NCI-H2196 (cell line): ENCODE measurements around the gene ERICH3.

ENCODE experiments used
- DNase-seq: peaks from one replicate; lab custom pipeline; 2025; ENCODE audit not compliant: unreplicated experiment; lab: John Stamatoyannopoulos, UW

The ERICH3 gene

GRCh38 chr1:74522148-74522547 is 151.4 kb downstream of the ERICH3 start:
- no peak for DNase-seq
